ENCODE measurements around the gene OSBPL7.
"Not testable (repeated sequence)": the region's sequence is repeated elsewhere in the genome, so short reads cannot be mapped to it uniquely, and the experiment has no call there.

OSBPL7 gene

GRCh38 chr17:47806026-47806912, 15.3 kb downstream of the OSBPL7 start:
- DNase-seq (ENCODE audit: low read depth in 2 of 2): no peak

- no peak for DNase-seq (ENCODE audit: low read depth in 2 of 2)
Measured at GRCh38 chr17:47804461-47804860, 17.1 kb downstream of the OSBPL7 start.

GRCh38 chr17:47803751-47804150, 17.8 kb downstream of the OSBPL7 start:
- DNase-seq (ENCODE audit: low read depth in 2 of 2): no peak

- no peak for DNase-seq (ENCODE audit: low read depth in 2 of 2)
Measured at GRCh38 chr17:47803201-47803600, 18.4 kb downstream of the OSBPL7 start.

GRCh38 chr17:47802341-47803022, 19.1 kb downstream of the OSBPL7 start:
- peak; percentile 49 to 51 for DNase-seq (ENCODE audit: low read depth in 2 of 2)

GRCh38 chr17:47801906-47802305, 19.7 kb downstream of the OSBPL7 start:
- no peak for DNase-seq (ENCODE audit: low read depth in 2 of 2)

- no peak for DNase-seq (ENCODE audit: low read depth in 2 of 2)
Measured at GRCh38 chr17:47801176-47801765, 20.3 kb downstream of the OSBPL7 start.

GRCh38 chr17:47800686-47801085, 20.9 kb downstream of the OSBPL7 start:
- no peak for DNase-seq (ENCODE audit: low read depth in 2 of 2)

- DNase-seq (ENCODE audit: low read depth in 2 of 2): no peak
Measured at GRCh38 chr17:47797797-47798196, 23.8 kb downstream of the OSBPL7 start.

GRCh38 chr17:47792979-47793378, 28.6 kb downstream of the OSBPL7 start:
- DNase-seq (ENCODE audit: low read depth in 2 of 2): no peak

- DNase-seq (ENCODE audit: low read depth in 2 of 2): no peak
Measured at GRCh38 chr17:47792457-47792856, 29.1 kb downstream of the OSBPL7 start.

GRCh38 chr17:47791025-47791424, 30.6 kb downstream of the OSBPL7 start:
- DNase-seq (ENCODE audit: low read depth in 2 of 2): no peak

- peak; percentile 40 to 56 for DNase-seq (ENCODE audit: low read depth in 2 of 2)
Measured at GRCh38 chr17:47789611-47790561, 31.7 kb downstream of the OSBPL7 start.

GRCh38 chr17:47785538-47786123, 36.0 kb downstream of the OSBPL7 start:
- no peak for DNase-seq (ENCODE audit: low read depth in 2 of 2)

- DNase-seq (ENCODE audit: low read depth in 2 of 2): no peak
Measured at GRCh38 chr17:47781397-47781796, 40.2 kb downstream of the OSBPL7 start.

- no peak for DNase-seq (ENCODE audit: low read depth in 2 of 2)
Measured at GRCh38 chr17:47778184-47778635, 43.4 kb downstream of the OSBPL7 start.

GRCh38 chr17:47776330-47777197, 45.0 kb downstream of the OSBPL7 start:
- no peak for DNase-seq (ENCODE audit: low read depth in 2 of 2)

- DNase-seq (ENCODE audit: low read depth in 2 of 2): no peak
Measured at GRCh38 chr17:47774987-47775580, 46.5 kb downstream of the OSBPL7 start.

- DNase-seq (ENCODE audit: low read depth in 2 of 2): no peak
Measured at GRCh38 chr17:47774331-47774730, 47.3 kb downstream of the OSBPL7 start.

- DNase-seq (ENCODE audit: low read depth in 2 of 2): not testable (repeated sequence)
Measured at GRCh38 chr17:47773649-47774048, 47.9 kb downstream of the OSBPL7 start.

All from stimulated activated CD4-positive, alpha-beta T cell treated with anti-CD3 and anti-CD28 coated beads, Interleukin-4, amount 100 ng/mL, for 48 hours (primary cell).